OCI-LY3 (cell line): ENCODE measurements around the gene GAL3ST1.

Source experiments
- EZH2phosphoT487 ChIP-seq: fragments of 200-600 bp; shearing (Covaris generic); IDR thresholded peaks from 2 replicates; pipeline ENCODE4 v1.6.1; 2018; ENCODE audit warnings: antibody characterized with exemption, mixed run types, low read depth
- TF ChIP-seq, protein P1 (sequence below): fragments of 200-600, 300-600 bp; sonication (generic); IDR thresholded peaks from 2 replicates; pipeline ENCODE4 v1.5.1; 2014; ENCODE audit warnings: antibody characterized with exemption, low read length, low read depth

DNA sequence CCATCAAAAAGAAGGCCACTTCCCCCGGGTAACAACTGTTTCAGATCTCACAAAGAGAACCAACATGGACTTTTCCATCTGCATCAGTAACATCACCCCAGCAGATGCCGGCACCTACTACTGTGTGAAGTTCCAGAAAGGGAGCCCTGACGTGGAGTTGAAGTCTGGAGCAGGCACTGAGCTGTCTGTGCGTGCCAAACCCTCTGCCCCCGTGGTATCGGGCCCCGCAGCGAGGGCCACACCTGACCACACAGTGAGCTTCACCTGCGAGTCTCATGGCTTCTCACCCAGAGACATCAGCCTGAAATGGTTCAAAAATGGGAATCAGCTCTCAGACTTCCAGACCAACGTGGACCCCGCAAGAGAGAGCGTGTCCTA is 31.7 kb downstream of the GAL3ST1 start:
- TF ChIP-seq, protein P1, sequence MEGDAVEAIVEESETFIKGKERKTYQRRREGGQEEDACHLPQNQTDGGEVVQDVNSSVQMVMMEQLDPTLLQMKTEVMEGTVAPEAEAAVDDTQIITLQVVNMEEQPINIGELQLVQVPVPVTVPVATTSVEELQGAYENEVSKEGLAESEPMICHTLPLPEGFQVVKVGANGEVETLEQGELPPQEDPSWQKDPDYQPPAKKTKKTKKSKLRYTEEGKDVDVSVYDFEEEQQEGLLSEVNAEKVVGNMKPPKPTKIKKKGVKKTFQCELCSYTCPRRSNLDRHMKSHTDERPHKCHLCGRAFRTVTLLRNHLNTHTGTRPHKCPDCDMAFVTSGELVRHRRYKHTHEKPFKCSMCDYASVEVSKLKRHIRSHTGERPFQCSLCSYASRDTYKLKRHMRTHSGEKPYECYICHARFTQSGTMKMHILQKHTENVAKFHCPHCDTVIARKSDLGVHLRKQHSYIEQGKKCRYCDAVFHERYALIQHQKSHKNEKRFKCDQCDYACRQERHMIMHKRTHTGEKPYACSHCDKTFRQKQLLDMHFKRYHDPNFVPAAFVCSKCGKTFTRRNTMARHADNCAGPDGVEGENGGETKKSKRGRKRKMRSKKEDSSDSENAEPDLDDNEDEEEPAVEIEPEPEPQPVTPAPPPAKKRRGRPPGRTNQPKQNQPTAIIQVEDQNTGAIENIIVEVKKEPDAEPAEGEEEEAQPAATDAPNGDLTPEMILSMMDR: no peak
- TF ChIP-seq EZH2phosphoT487: no peak
